SHP77 (cell line): ENCODE measurements around the gene ROR1.
A peak's percentile ranks its signal among the peaks of the same experiment; 100 is the strongest.

Source experiments
- DNase-seq, 2 experiments: peaks; one replicate each; lab custom pipeline; 2025; lab: John Stamatoyannopoulos, UW

The ROR1 gene

DNA sequence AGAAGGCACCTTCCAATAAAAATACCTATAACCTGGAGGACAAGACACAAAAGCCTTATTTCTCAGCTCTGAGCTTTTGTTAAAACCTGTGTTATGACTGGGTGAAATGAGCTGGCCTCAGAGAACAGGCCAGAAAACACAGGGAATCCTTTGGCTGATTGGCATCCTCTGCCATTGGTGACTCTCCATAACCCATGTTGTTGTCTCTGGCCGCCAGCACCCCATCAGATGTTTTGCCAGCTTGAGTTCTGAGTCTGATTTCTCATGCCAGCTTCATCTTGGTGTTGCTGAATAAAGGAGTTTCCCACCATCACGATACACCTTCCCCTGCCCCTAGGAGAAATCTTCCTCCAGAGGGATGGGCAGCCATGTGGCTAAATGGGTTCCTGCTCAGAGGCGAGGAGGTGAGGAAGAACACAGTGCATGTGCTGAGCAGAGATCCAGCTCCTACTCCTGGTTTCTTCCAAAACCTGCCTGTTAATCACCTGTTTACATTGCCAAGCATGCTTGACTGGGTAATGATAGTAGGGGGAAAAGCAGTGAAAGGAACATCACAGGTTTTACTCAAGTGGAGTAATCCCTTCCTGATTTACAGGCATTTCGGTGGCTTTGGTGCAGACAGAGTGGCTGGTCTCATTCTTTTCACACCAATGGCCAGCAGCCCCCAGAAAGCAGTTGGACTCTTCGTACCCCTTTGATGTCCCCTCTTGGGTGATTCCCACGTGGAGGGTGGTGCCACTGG is 109.8 kb downstream of the ROR1 start:
- no peak for DNase-seq

DNA sequence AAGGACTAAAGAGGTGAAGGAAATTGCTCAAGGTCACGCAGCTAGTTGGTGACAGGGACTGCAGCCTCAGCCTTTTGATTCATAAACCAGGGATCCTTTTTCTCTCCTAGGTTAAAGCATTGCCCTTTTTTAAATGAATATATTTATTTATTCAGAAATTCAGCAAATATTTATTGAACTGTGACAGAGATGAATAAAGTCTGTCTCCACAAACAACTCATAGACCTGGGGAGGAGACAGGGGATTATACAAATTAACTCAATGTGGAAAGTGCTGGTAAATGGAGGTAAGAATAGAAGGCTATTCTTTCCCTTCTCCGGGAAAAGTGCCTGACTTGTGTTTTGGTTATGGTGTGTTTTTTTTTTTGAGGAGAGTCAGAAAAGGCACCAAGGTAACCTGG is 110.7 kb downstream of the ROR1 start:
- DNase-seq, result no peak

DNA sequence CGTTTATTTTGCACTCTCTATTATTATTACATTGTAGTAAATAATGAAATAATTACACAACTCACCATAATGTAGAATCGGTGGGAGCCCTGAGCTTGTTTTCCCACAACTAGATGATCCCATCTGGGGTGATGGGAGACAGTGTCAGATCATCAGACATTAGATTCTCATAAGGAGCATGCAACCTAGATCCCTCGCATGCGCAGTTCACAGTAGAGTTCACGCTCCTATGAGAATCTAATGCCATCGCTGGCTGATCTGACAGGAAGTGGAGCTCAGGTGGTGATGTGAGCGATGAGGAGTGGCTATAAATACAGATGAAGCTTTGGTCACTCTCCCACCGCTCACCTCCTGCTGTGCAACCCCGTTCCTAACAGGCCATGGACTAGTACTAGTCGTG is 112.1 kb downstream of the ROR1 start:
- no peak for DNase-seq

DNA sequence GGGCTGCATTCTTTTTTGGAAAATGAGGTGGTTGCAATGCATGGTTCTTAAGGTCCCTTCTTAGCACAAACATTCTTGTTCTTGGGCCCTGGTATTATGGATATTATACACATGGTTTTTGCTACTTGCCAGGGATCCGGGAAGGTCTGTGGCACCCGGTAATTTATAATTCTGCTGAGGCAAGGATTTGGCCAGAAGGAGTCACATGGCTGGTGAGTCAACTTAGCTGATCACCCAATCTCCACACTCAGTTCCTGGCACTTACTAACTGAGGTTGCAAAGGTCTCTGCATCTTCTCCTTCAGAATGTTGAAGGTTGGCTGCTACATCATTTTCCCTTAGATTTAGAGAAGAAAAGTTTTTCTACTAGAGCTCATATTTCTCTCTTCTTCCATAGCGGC is 112.5 kb downstream of the ROR1 start:
- DNase-seq, result no peak

DNA sequence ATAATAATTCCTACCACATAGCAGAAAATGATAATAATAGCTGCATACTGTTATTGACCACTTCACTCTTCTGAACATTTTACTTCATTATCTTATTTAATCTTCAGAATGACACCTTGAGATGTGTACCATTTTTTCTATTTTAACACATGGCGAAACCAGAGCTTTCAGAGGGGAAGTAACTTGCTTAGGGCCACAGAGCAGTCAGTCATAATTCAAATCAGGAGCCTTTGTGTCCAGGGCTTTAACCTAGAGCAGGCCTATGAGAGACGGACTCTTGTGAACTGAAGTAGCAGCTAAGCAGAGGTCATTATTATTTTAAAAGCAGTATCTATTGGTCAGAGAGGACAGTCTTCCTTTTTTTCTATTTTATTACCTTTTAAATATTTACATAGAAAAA is 114.0 kb downstream of the ROR1 start:
- DNase-seq, result no peak

DNA sequence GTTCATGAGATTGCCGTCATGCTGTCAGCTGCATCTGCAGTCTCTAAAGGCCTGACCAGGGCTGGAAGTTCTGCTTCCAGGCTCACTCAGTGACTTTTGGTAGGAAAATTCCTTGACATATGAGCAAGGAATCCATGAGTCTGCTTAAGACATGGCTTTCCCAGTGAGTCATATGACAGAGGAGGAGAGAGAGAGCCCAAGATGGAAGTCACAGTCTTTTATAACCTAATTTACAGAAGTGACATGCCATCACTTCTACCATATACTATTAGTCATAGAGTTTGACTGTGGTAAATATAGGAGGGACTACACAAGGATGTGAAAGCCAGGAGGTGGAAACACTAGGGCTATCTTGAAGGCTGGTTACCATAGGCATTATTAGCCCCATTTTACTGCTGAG is 115.2 kb downstream of the ROR1 start:
- DNase-seq, result no peak

DNA sequence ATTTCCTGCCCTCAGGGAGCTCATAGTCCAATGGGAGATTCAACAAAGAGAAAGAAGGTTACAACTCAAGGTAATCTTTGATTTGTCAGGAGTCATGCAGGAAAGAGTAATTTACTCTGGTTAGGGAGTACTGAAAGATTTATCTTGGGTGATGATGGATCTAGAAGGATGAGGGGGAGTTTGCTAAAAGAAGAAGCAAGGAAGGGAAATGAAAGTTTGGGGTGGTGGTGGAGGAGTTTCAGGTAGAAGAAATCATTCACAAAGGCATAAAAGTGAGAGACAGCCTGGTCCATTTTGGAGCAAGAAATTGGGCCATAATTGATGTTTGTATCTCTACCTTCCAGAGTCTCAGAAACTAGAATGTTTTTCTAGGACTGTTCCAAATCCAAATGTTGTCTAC is 116.7 kb downstream of the ROR1 start:
- DNase-seq, result no peak

DNA sequence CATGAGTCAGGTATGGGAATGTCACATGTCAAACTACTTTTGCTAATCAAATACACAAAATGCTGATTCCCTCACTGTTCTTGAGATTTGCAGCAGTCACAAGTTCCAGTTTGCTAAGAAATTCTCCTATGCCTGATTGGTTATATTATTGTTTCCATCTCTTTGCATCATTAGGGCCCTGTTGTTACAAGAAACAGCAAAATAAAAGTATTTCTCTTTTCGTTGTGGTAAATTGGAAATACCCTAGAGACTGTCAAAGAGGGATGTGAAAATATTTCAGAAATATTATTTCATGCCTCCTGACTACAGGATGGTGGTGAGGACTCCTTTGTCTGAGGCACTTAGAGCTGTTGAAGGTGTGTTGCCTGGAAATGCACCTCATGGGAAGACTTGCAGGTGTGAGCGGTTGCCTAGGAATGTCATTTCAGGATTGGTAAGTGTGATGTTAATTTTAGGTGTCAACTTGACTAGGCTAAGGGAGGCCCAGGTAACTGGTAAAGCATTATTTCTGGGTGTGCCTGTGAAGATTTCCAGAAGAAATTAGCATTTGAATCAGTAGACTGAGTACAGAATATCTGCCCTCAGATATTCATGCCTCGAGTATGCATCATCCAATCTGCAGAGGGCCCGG is 117.4 kb downstream of the ROR1 start:
- DNase-seq, result no peak

DNA sequence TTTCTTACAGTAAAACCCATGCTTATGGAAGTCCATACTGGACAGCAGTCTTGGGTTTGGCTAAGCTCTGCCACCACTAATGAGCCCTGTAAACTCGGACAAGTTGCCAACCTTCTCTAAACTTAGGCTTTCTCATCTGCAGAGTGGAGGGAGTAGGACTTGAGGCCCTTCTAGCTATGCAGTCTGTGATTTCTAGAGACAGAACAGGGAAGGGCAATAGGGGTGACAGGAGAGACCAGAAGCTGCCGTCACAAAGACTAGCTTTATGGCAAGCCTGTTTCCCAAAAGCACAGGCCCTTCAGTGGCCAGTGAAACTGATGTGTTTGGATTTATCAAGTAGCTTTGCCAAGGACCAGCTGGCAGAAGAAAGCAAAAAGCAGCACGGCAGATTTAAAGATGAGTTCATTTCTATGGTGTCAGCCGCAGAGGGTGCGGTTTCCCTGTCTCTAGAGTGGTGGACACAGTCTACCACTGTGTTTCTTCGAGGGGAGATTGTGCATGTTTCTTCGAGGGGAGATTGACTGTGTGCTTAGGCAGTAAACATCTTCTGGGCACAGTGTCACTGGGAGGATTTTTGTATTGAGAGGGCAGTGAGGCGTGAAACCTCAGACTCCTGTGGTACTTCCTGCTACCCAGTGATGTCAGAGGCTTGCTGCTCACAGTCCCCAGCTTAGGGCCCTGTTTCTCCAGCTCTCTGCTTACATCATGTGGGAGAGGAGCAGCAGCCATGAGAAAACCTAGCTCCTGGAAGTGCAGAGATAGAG is 119.0 kb downstream of the ROR1 start:
- peak; percentile 75 to 76 for DNase-seq

DNA sequence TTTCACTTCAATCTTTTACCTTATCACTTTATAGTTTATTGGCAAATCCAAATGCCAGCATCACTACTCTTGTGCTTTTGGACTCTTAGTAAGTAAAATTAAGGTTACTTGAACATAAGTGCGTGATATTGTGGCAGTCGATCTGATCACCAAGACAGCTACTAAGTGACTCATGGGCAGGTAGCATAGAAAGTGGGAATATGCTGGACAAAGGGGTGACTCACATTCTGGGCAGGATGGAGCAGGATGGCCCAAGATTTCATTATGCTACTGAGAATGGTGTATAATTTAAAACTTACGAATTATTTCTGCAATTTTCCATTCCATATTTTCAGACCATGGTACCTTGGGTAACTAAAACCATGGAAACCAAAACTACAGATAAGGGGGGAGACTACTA is 120.2 kb downstream of the ROR1 start:
- no peak for DNase-seq

DNA sequence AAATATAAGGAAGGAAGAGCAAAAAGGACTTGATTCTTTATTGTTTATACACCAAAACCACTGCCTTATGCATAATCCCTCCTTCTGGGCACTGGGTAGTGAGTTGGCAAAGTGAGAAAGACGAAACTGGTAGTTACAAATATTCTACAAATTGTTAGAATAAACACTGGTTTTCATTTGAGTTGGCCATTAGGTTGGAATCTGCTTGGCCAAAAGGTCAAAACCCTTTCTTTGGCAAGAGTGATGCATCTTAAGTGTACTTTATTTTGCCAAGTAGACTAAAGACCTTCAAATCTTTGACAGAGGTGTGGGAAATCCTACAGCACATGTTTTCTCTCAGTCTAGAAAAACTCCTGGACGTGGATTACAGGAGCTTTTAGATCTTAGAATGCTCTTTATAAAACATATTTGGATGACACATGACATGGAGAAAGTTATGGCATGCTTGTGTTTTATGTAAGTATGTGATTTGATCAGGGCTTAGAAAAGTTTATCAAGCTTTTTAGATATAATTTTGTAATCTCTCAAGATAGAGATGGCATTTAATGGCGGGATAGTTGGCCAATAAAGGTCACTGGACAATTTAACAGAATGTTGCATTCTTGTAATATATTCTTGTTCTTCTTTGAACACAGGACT is 120.9 kb downstream of the ROR1 start:
- DNase-seq, result no peak

DNA sequence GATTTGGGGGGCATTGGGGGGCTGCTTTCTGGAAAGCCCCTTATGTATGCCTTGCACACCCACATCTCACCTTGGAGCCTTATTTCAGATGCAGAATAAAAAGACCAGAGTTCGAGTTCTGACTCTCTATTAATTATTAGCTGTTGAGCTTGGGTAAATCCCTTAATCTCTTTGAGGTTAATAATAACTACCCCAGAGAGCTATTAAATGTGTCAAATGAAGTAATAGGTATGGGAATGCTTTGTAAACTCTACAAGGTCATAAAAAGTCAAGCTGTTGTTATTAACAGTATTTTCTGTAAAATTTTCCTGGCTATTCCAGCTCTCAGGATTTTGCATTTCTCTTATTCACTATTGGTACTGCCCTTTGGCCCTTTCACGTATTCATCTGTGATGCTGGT is 122.9 kb downstream of the ROR1 start:
- no peak for DNase-seq

DNA sequence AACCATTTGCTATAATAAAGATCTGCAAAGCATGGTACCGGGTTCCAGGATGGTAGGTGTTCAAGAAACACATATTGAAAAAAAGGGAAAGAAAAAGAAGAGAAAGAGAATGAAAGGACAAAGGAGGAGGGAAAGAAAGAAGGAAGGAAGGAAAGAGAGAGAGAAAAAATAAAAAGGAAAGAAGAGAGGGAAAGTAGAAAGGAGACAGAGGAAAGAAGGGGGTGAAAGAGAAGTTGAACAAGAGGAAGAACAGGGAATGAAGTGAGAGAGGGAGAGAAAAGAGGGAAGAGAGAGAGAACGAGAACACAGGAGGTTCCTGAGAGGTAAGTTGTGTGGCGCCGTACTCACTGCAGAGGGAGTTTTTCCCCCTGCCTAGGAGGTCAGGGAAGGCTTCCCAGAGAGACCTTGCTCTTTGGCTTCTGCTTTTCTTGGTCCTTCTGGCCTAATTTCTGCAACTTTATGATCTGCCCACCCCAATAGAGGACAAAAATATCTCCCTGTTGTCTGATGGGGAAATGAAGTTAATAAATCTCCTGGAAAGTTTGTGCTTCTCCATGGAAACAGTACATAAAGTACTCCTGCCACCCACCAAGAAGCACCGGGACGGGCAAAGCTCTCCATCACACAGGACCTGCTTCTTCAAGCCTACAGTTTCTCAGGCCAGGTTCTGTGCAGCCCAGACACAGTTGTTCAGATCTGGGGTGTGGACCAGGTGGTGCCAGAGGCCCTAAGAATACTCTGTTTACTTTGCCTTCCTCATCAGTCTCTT is 124.8 kb downstream of the ROR1 start:
- no peak for DNase-seq

DNA sequence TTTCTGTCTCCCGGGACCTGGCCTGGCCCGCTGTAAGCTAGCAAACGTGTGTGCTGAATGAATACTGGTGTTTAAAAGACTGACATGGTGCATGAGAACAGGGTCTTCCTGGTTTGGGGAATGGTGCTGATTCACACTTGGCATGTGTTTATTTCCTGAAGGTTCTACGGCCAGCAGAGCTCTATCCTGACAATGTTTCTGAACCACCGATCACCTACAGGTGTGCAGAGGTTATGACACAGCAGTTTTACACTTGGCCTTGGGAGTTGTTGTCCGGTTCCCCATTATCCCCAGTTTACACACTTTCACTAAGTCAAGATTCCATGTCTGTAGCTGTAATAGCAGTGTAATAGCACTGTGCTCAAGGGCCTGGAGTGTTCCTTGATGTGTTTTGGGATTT is 127.3 kb downstream of the ROR1 start:
- DNase-seq, result no peak

DNA sequence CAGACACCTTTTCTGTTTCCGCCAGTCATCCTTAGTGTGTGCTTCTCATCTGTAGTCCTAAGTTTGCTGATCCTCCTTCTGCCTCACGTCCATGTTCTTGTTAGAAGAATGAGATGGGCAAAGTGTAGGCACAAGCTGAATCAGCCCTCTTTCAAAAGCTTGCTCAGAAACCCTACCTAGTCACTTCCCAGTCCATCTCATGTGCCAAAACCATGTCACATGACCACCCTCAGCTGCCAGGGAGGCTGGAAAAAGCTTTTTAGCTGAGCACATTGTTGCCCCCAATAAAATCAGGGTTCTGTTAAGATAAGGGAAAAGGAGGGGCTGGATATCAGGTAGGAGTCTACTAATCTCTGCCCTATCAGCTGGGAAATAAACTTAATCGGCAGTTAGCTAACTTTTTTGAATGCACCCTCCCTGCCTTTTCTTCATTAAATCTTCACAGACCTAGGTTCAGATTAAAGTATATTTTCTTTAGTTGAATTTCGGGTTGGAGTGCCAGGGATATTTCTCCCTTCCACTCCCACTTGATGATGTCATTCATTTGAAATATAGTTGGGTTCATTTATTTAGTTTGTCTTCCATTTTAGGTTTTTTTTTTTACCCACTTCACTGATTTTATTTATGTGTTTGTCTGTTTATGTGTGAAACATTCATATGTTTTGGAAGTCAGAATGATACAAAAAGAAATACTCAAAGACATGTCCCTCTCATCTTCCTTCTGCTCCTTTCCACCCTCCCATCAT is 129.2 kb downstream of the ROR1 start:
- no peak for DNase-seq

DNA sequence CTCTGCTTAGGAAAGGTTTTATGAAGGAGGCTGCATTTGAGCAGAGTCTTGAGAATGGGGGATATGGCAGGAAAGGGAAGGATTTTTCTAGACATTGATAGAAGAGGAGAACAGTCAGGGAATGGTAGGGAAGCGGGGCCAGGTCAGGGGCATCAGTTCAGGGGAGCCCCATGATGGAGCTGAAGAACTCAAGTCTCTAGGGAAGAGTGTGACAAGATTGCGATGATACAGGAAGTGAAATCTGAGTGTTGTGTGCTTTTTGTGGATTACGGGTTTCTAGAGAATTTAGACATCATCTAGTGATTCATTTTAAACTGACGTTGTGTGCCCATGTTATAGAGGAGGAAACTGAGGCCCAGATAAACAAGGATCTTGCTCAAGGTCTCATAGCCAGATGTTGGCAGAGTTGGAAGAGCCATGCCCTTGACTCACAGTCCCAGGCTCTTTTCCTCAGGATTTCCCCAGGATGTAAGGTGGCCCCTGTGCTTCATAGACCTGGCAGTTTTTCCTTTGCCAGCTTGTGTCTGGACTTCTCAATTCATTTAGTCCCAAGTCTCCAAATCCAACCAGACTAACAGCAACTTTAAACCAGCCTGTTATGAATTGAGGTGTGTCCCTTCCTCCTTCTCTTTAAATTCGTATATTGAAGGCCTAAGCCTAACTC is 130.3 kb downstream of the ROR1 start:
- no peak for DNase-seq

DNA sequence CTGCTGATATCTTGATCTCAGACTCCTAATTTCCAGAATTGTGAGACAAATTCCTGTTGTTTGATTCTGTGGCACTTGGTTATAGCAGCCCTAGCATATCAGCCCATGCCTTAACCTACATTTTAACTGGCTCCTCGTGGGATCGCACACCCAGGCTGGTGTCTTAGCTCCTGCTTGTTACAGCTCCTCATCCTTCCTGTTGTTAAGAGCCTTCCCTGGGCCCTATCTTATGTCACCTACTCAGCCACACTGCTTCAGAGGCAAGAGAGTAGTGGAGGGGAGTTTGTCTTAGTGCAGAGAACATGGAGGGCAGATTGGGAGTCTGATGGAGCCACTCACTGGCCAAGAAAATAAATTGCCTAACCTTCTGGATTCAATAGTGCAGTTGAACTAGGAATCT is 131.0 kb downstream of the ROR1 start:
- no peak for DNase-seq

DNA sequence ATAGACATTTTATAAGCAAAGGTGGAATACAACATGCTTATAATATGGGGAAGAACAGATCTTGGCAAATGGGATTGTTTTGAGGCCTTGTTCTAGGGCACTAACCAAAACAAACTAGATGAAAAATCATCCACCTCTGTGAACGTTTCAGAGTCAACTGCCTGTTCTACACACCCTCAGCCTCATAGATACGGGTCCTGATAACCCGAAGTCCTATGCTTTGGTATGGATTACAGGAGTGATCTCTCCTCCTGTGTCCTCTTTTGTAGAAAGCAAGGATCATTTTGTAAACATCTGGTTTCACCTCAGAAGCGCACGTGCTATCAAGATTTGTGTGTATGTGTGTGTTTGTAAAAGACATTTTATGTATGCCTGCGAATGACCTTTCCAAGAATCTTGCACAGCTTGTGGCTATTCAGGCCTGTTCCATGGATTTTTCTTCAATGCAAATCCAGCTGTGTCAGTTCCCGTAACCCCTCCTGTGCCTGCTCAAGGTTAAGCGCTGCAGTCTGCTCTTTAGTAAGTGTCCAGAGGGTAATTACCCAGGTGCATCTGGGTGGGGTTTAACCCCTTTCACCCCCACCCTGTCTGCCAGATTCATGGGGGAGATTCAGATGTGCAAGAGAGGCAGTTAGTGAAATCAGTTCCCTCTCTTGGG is 132.4 kb downstream of the ROR1 start:
- DNase-seq, result peak; percentile 29 to 42

DNA sequence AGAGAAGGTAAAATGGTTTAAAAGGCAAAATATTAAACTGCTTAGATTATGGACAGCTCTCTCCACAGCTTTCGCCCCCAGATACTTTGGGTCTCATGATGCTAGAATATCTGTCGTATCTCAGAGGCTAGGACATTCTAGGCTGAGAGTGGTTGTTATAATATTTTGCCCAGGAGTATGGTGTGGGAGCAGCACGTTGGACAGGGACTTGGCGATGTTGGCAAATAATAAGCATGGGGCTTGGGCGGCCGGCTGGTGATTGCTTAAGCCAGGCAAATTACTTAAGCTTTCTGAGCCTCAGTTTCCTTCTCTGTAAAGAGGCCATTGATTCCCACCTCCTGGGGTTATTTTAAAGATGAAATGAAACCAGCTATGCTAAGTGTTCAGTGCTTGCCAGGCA is 133.2 kb downstream of the ROR1 start:
- DNase-seq, result no peak

DNA sequence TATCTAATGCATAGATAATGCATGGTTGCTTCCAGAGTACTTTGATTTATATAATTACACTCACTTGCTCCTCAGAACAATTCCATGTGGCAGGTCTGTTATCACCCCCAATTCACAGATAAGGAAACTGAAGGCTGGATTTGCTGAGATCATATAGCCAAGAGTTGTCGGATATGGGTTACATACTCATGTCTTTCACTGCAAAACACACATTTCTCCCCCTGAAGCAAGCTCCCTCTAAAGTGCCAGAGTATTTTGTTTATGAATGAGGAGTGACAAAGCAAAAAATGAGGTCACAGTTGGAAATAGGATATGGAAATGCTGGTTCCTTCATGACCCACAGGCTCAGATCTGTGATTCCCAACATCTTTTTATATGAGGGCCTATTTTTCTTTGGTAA is 134.2 kb downstream of the ROR1 start:
- no peak for DNase-seq
